Stimulated activated CD4-positive, alpha-beta T cell treated with anti-CD3 and anti-CD28 coated beads, Interleukin-15, amount 100 ng/mL, for 1 hour (primary cell): ENCODE measurements around the gene OMA1.
"Not testable (repeated sequence)": the region's sequence is repeated elsewhere in the genome, so short reads cannot be mapped to it uniquely, and the experiment has no call there.

Experiments
- DNase-seq, 2 donors: peaks; one replicate each; pipeline ENCODE4 v3.0.0-alpha.2; 2020; ENCODE audit warnings: low read depth in 1 of 2, low spot score in 1 of 2

Gene OMA1

DNA sequence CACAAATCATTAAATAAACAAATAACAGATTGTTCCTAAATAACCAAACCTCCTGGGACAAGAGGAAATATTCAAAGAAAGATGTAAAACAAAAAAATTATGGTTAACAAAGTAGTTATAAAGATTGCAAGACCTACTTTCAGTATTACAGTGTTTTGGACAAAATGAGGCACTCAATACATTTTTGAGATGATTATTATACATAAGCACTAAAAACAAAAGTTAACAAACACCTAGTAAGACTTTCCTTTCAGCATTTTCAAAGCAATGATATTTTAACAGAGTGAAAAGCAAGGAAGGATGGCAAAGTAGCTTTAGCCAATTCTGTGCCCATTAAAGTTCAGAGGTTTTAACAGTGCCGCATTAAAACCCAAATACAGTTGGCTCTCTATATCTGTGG, 17.2 kb downstream of the OMA1 start:
- DNase-seq, result no peak

DNA sequence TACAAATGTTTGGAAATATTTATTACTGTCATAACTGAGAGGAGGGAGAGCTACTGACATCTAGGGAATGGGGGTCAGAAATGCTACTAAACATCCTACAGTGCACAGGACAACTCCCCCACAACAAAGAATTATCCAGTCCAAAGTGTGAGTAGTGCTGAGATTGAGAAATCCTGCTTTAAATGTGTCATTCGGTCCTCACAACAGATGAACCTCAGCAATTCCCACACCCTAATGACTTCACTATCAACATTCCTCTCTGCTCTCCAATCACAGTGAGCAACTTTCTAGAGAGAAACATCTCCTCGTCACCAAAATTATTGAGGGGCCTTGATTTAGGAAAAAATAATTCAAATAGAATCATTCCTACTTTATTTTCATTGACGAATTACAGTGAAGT, 18.0 kb downstream of the OMA1 start:
- DNase-seq, result no peak

DNA sequence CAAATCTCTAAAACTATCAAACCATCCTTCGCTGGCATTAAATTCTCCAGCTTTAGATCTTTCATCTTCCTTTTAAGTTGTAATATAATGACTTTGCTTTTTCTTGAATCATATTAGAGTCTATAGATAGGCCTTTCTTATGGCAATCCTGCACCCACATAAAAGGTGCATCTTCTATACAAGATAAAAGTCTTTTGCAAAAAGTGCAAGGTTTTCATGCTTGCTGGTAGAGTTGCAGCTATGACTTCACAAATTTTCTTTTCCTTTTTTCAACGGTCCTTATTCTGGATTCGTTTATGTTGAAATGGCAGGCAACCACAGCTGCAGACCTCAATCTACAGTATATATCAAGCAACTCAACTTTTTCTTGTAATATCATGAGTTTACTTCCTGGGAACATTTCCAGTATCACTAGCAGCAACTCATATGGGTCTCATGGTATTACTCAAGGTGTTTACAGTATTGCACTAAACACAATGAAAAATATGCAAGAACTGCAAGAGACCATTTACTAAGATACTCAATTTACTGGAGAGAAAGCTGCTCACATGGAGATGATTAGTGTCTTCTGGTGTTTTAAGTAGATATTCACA, 22.1 kb downstream of the OMA1 start:
- DNase-seq, result no peak

DNA sequence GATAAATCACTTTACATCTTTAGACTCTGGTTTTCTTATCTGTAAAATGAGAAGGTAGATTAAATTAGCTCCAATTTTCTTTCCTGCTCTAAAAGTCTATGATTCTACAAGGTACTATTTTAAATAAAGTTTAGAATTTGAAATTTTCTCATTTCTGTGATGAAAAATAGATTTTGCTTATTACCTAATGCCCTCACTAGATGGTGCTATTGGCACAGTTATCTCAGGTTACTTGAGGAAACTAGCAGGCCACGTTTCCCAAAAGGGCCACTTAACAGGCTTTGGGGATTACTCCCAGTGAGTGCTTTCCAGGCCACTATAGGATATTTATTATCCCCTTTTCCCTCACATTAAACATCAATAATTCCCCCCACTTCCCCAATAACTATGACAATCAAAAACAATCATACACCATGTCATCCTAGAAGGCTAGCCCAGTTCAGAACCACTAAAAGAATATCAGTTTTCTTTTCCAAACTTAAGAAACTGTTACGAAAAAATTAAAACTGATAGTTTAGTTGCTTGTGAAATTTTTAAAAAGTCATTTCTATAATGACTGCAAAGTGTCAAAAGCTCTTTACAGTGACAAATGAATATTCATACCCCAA, 30.6 kb downstream of the OMA1 start:
- DNase-seq, result no peak

DNA sequence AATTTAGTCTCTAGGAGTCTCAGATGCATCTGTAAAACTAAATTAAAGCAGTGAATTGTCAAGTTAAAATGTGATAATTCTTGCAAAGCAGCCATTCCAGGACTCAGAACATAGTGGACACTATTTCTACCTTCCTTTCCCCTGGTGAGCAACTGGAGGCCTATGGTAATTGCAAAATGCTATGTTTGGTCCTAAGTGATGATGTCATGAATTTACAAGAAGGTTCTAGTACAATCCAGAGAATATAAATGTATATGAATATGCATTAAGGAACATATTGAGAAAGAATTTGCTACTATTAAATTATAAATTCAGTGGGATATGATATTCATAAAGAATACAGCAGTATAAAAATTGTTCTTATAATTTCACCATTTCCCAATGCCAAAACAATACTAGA, 32.6 kb downstream of the OMA1 start:
- no peak for DNase-seq

DNA sequence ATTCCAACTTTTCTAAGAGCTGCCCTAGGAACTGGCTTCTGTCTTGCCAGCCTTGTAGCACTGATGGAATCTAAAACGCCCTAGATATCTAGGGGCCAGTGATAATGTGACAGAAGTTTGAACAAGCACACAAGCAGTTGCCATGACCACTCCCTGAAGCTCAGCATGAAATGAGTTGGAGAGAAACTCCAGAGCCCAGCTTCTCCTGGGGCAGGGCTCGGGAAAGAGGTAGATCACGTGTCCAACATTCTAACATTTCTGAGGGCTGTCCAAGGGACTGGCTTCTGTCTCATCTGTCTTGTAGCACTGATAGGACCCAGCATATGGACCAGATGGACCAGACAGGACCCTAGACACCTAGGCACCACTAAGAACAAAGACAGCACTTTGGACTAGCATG, 37.9 kb downstream of the OMA1 start:
- no peak for DNase-seq

DNA sequence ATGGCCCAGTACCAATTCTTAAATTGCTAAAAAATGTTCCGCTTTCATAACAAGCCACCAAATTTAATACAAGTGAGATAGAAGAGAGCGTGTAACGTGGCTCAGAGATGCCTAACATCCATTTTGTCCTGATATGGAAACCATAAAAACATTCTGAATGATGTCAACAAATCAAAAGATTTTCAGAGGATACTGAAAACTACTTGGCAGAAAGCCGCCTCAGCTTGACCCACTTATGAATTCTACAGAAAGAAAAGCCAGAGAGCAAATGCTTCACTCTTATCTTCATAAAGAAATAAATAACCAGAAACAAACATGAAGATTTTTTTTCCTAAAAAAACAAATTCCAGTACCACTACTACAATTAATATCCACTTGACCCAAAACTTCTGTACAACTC, 41.2 kb downstream of the OMA1 start:
- DNase-seq, result no peak

DNA sequence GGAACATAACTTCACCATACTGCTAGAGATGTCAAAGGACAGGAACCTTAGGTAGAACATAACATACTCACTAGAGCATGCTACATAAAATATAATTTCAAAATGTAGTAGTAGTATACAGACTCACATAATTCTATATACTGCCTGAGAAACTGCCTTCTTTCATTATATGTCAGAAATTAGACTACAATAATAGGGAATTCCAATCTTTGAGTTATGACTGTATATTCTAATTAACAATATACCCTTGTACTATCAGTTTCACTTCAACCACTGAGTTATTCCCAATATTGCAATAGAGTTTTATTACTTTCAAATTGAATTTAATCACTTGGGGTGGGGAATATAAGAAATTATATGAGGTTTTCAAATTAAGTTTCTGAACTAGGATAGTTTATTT, 44.0 kb downstream of the OMA1 start:
- no peak for DNase-seq

DNA sequence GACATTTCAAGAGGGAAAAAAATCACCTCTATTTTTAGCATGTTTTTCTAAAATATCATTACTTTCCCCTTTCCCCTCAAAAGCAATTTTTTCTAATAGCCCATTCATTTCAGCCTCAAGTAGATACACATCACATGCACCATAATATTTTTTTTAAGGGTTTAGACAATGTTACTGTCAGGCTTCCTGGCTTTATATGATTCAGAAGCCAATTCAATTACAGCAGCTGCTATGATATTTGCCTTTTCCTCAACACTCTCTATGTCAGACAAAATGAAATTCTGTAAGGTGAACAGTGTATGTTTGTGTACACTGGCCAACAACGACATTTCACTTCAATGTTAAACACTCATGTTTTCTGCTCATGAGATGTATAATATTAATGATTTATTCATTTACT, 46.5 kb downstream of the OMA1 start:
- no peak for DNase-seq

DNA sequence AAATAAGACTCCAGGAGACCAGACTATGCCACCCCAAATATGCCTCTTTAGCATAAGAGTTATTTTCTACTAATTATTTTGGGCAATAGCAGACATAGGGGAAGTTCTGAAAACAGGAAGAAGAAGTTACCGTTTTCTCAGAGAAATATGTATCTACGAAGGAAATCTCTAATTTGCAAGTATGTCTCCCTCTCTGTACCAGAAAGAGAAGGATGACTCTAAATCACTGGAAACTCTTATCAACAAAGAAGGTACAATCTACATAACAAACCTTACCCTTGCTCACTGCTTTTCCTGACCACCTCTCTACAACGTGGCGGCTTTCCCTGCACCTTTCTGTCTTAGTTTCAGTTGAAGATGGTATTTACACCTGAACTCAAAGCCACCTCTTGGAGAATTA, 49.0 kb downstream of the OMA1 start:
- no peak for DNase-seq

DNA sequence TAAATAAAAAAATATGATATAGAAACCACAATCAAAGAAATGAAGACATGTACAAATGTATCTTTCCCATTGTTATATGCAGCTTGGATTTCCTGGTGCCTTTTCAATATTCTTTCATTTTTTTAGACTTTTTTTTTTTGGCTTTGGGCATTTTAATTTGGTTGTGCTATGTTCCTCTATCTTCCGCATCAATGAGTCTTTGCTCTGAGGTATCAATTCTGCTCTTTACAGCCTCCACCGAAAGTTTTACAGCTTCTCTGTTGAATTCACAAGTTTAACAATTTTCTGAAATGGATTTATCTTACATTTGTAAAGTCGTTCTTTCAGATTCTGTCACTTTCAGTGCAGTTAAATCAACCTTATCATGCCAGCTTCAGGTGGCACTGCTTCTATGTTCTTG, 50.5 kb downstream of the OMA1 start:
- no peak for DNase-seq

DNA sequence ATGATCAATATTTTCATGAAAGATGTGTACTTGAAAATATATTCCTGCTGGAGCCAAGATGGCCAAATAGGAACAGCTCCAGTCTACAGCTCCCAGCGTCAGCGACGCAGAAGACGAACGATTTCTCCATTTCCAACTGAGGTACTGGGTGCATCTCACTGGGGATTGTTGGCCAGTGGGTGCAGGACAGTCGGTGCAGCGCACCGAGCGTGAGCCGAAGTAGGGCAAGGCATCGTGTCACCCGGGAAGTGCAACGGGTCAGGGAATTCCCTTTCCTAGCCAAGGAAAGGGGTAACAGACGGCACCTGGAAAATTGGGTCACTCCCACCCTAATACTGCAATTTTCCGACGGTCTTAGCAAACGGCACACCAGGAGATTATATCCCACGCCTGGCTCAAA, 57.6 kb downstream of the OMA1 start:
- not testable (repeated sequence) for DNase-seq

DNA sequence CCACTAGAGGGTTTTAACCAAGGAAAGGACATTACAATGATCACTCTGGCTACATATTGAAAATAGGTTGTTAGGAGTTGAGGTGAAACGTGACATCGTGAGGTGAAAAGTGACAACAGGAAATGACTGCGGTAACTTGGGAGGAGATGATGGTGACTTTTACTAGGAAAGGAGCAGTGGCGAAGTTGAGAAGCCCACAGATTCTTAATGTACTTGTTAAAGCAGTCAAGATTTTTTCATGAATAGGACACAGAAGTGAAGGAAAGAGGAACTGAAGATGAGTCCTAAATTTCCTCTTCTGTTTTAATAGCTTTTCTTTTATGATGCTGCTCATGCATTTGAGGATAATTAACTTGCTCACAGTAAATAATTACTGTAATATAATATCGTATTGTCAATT, 59.5 kb downstream of the OMA1 start:
- no peak for DNase-seq

DNA sequence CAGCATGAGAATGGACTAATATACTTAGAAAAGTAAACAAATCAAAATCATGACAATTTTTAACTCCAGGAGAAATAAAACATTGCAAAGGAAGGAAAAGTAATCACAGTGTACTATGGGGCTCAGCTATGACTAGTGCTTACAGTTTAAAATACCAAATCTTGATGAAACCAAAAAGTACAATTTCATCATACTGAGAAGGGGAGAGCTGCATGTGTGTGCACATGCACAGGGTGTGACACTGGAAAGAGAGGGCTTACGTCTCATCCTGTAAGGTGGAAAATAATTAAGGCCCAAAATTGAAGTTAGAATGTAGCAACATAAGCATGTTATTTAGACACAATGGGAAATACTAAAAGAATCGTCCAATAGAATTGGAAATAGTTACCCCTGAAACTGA, 64.6 kb downstream of the OMA1 start:
- no peak for DNase-seq

DNA sequence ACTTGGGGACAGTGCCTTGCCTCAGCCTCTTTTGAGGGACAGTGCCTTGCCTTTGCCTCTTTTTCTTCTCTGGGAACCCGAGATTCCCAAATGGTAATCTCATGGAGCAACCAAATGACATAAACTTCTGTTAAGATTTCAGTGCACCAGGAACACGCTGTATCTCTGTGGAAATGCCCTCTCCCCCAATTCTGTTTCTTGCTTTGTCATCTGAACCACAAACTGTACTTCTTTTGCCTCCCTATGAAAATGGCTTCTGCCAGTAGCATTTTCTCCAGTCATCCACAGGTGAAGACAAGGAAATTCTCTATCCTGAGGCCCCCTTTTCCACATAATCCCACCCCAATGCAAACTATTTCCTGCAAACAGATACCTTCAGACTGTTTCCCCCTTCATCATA, 66.3 kb downstream of the OMA1 start:
- DNase-seq, result no peak

DNA sequence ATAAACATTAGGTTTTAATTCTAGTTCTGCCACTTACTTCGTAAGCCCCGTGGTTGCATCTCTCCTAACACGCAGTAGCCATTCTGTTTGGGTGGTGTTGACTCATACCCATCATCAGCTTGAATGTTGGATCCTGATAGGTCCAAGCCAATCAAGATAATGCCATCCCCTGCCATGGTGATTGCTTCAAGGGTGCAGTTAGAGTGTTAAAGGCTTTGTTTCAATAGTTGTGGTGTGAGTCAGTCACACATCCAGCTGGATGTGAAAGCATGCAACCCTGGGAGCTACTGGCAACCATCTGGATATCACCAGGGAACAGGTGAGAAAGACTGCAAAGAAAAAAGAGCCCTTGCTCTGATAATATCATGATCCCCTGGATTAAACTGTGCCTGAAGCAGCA, 69.1 kb downstream of the OMA1 start:
- DNase-seq, result no peak

DNA sequence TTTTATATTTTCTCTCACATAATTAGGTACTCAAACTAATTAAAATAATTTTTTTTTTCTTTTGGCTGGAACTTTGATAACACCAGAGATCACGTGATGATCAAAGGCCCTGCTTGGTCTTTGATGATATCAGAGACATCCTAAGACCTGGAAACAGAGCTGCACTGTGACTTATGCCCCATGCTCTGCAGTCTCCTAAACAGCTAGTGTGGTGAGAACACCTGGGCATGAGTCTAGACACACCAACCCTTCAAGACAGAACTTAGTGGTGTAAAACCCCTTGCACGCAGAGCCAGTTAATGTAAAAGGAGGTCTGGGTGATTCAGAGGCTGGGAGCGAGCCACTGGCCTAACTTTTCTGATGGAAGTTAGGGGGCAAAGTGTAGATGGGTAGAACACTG, 70.3 kb downstream of the OMA1 start:
- DNase-seq, result no peak

DNA sequence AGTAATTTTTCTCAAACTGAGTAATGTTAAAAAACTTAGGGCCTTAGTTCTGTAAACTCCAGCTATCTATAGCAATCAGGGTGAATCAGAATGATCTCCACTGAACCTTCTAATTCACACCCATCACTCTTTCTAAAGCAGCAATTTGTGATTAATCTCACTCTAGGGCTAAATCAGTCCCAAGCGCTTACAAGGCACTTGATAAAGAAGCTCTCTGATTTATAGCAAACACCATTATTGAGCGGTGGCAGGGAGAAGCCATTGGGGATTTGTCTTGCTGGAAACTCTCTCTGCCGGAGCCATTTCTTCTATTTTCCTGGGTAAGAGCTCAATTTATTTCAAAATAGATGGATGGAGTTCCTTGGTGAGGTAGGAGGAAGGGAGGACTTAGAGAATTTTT, 77.0 kb downstream of the OMA1 start:
- DNase-seq, result no peak

DNA sequence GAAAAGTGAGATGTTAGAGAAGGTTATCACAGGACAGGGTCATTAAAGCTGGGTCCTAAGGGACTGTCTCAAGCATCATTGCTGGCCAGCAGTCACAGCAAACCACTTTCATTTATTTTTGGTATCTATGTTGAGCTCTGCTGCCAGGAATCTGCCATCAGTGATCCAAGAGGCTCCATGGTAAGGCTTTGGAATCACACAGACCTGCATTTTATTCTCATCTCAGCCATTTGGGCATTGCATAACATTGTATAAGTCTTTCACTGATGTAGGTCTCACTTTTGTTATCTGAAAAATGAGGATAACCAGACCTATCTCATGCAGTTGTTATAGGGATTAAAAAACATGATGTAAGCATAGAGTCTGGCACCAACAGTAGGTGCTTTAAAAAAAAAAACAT, 77.5 kb downstream of the OMA1 start:
- no peak for DNase-seq

DNA sequence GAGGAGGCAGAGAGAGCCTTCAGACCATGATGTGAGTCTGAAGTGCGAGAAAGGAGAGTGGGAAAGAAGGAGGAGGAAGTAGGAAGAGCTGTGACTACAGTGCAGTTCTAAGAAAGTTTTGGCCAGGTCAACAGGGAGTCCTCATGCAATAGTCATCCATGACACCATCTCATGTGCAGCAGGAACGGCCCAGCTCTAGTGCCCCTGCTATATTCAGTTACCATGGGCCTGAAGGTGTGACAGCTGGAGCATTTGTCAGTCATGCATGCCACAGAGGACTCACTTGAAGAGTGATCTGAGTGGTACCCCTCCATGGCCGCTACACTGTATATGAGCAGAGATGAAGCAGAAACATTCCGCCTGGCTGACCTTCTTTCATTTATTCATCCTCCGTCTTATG, 77.9 kb downstream of the OMA1 start:
- no peak for DNase-seq

DNA sequence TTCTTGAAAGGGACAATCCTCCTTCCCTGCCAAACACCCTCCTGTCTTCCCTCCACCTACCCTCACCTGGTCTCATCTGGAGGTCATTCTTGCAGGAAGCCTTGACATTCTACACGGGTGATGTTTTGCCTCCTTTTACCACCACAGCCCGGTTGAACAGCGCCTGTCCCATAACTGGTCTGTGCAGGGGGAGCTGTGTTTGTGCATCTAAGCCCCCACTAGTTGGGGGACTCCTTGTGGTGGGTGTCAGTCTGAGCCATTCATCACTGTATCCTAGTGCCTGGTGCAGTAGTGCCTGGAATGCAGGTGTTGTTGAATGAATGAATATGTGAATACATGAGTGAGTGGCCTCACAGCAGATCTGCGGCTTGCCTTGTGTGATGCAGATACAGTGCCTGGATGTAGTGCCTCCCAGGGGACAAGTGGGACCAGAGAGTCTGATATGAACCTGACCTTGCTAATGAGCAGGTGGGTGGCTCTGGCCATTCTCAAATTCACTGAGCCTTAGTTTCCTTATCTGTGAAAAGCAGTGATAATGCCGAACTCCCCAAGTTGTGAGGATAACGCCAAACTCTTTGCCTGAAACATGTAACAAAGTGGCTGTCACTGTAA, 79.8 kb downstream of the OMA1 start:
- DNase-seq, result no peak

DNA sequence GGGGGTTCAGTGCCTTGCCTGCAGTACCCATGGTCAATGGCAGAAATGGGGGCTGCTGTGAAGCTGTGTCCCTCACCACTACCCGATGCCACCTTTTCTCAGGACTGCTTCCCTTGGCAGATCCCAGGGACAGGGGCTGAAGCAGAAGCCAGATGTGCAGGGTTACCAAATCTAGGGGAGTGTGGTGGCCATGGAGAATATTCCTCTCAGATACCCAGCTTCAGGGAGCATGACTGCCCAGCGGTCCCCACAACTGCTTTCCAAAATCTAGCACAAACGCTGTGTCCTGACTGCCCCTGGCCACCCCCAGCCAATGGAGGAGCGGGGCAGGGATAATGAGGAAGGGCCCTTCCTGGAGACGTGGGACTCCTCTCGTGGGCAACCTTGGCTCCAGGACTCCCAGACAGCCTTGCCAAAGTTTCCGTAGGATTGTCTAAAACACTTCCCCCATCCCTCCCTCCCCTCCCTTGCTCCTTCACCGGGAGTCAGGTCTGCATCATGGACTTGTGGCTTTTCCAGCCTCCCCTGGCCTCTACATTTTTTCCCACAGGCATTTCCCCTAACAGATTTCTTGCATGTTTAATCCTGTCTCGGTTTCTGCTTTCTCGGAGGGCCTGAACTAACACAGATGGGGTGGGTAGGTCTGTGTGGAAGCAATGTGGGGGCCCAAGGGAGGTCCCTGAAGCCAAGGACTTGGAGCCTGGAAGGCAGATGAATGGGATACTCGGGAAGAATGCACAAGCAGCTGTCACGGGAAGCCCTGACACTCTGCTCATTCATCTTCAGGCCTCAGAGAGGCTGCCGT, 80.5 kb downstream of the OMA1 start:
- DNase-seq, result no peak
